22Rv1 (cell line): ENCODE measurements around the gene CSNK2B.

Source experiments
- CTCF ChIP-seq: fragments of 450-650 bp; IDR thresholded peaks from 2 replicates; pipeline ENCODE4 v1.5.1; 2017; ENCODE audit warnings: mild to moderate bottlenecking
- ZFX ChIP-seq: fragments of 450-650 bp; IDR thresholded peaks from 2 replicates; pipeline ENCODE4 v1.6.1; 2017; ENCODE audit warnings: antibody characterized with exemption, borderline replicate concordance

GRCh38 chr6:31706599-31706998 is 40.7 kb downstream of the CSNK2B start, which contains the start of gene LY6G6F:
- TF ChIP-seq CTCF: no peak
- no peak for TF ChIP-seq ZFX
